ENCODE results near the gene SMG7. TPM values are rescaled to one million over a fixed set of nuclear protein-coding genes. Genes with fewer than 3 reads are reported as not detected.

SMG7 gene
- total RNA-seq, 1 donor from 2014 or later = 41.1 TPM

DNA sequence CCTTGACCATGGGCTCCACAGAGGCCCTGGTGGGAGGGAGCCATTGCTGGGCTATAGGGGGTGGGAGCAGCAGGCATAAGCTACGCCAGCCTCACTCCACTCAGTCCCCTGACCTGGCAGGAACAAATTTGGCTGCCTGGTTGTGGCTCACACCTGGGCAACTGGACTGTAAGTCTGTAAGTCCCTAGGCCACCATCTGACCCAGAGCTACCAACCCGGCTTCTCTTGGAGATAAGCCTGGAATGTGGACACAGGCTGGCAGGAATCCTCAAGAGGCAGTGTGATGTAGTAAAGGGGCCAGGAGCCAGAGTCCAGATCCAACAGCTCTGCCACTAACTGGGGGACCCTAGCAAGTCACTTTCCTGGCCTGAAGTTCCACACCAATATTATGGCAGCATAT lies 106.6 kb downstream of the SMG7 start:
- no peak for DNase-seq
- ATAC-seq (ENCODE audit: poor library complexity) = peak; percentile 38

GRCh38 chr1:183580281-183580682 lies 108.0 kb downstream of the SMG7 start:
- intact Hi-C loops (cut with DNase I) = no loop called here
- peak; percentile 62 for ATAC-seq (ENCODE audit: poor library complexity)
- no peak for DNase-seq

More for the DNA sequence above, 106.6 kb downstream of the SMG7 start:
- intact Hi-C loops (cut with DNase I) = no loop called here

- intact Hi-C loops (cut with DNase I) = no loop called here
- DNase-seq (no peak), ATAC-seq (ENCODE audit: poor library complexity) (peak; percentile 26)
Observed at GRCh38 chr1:183582021-183582713, 109.9 kb downstream of the SMG7 start.

GRCh38 chr1:183583466-183583865 lies 111.2 kb downstream of the SMG7 start:
- intact Hi-C loops (cut with DNase I) = no loop called here
- ATAC-seq (ENCODE audit: poor library complexity) = peak; percentile 26
- no peak for DNase-seq

GRCh38 chr1:183584147-183584546 lies 111.8 kb downstream of the SMG7 start:
- ATAC-seq (ENCODE audit: poor library complexity) = no peak
- intact Hi-C loops (cut with DNase I) = no loop called here
- no peak for DNase-seq

DNA sequence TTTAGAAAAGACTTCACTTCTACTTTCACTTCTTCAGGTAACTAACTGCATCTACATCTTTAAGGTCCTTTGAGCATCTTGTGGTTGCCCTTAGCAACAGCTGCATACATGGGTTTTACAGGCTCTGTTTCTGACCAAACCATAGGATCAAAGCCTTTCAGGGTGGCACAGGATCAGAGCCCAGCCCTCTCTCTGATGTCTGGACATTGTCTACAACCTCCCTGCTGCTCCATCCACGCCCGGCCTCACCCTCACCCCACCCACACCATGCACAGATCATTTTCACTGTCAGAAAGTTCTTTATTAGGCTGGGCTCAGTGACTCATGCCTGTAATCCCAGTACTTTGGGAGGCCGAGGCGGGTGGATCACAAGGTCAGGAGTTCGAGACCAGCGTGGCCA lies 112.7 kb downstream of the SMG7 start:
- no peak for DNase-seq
- no peak for ATAC-seq (ENCODE audit: poor library complexity)
- intact Hi-C loops (cut with DNase I) = no loop called here

GRCh38 chr1:183586455-183586854 lies 114.2 kb downstream of the SMG7 start:
- DNase-seq (no peak), ATAC-seq (ENCODE audit: poor library complexity) (no peak)
- intact Hi-C loops (cut with DNase I) = no loop called here

GRCh38 chr1:183586926-183587325 lies 114.6 kb downstream of the SMG7 start:
- no peak for DNase-seq
- intact Hi-C loops (cut with DNase I) = no loop called here
- no peak for ATAC-seq (ENCODE audit: poor library complexity)

DNA sequence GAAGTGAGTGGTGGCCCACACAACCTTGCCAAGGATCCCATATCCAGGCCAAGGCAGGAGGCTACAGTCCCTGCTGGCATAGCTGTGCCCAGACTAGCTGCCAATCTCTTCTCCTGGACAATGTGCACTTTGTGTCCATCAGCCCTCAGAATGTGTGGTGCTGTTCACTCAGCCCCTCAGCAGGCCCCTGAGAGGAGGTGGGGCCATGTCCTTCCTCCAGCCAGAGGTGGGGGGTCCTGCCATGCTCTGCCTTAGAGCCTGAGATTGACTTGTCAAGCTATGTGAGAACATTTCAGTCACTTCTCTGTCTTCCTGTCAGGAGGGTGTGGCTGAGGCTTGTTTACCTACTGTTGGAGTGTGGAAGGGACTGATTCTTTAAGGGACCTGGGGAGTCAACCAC lies 116.5 kb downstream of the SMG7 start:
- DNase-seq (no peak), ATAC-seq (ENCODE audit: poor library complexity) (no peak)
- intact Hi-C loops (cut with DNase I) = no loop called here

DNA sequence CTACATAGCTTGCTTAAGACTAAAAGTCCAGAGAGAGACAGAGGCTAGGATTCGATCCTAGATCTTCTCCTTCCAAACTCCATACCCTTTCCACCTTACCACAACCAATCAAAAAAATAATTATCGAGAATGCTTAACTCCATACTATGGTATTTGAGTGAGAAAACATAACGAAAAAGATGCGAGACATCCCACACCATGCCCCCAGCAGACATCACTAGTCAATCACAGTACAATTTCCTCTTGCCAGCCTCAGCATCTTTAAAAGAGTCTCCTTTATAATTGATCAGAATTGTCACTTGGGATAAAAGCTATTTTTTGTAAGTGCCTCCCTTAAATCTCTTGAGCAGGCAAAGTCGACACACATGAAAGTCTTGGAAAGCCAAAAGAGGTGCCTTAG lies 117.1 kb downstream of the SMG7 start:
- ATAC-seq (ENCODE audit: poor library complexity) = no peak
- intact Hi-C loops (cut with DNase I) = no loop called here
- DNase-seq = no peak

DNA sequence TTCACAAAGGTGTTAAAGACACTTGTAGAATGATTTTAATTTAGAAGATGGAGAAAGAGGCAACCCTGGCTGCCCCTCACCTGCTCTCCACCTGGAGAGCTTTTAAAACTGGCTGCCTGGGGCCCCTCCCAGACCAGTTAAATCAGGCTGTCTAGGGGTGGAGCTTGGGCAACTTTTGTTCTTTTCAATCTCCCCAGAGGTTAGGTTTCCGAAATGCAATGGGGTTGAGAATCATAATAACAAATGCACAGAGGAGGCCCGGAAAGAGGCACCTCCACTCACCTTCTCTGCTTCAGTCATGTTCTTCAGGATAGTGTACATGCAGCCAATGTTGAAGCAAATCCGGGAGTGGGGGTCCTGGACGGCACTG lies 117.6 kb downstream of the SMG7 start:
- intact Hi-C loops (cut with DNase I) = no loop called here
- ATAC-seq (ENCODE audit: poor library complexity) (no peak), DNase-seq (no peak)

DNA sequence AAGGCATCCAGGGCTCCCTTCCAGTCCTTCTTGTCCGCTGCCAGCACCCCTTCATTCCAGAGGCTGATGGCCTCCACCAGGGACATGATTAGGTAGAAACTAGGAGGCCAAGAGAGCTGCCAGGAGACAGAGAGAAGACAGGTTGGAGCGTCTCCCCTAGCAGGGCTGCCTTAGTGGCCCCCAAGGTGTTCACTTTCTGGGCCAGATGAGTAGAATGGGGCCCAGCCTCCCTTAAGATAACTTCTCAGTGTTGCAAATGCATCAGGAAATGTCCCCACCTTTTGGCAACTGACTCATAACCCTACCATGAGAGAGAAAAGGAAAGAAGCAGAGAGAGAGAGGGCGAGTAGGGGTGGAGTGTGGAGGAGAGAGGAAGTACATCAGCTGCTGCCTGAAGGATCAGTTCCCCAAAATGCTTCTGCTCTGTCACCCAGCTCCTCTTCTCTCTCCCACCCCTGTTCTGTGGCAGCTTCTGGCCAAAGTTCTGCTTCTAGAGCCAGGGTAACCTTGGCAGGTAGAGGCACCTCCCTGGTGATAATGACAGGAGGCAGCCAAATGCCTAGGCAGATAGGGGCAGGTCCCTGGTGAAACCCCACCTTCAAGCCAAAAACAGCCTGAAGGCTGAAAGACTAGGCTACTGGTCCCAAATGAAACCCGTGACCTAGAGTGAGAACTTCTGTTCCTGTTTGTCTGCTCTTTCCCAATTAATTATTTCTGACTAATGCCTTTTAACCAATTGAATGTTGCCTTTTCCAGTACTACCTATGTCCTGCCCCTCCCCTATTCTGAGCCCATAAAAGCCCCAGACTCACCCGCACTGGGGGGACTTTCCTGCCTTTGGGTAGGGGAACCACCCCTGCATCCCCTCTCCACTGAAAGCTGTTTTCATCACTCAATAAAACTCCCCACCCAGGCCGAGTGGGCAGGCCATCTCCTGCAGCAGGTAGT lies 118.2 kb downstream of the SMG7 start, which contains the start of gene NCF2:
Gene NCF2 (minus strand): TSS at position 216 of the 948 bp plus-strand sequence. CDS start 130 bp downstream, at position 86.
- DNase-seq (no peak), ATAC-seq (ENCODE audit: poor library complexity) (peak; percentile 85)
- intact Hi-C loops (cut with DNase I) = no loop called here

DNA sequence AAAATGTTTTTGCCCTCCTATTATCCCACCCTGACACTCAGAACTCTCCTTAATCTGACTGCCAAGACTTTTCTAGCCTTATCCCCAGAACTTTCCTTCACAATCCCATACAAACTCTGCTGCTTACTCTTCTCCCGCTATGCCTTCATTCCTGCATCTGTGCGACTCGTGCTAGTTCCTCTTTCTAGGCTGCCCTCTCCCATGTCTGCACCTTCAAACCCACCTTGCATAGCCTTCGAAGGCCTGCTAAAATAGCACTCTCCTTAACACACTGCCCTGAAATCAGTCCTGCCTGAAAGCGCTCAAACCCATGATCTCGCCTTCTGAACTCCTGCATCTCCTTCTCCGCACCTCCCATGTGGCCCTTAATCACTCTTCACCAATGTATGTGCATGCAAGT lies 120.4 kb downstream of the SMG7 start:
- intact Hi-C loops (cut with DNase I) = no loop called here
- no peak for DNase-seq

GRCh38 chr1:183593356-183593755 lies 121.1 kb downstream of the SMG7 start:
- ATAC-seq (ENCODE audit: poor library complexity) (peak; percentile 43), DNase-seq (no peak)
- intact Hi-C loops (cut with DNase I) = no loop called here

More for the DNA sequence above, 120.4 kb downstream of the SMG7 start:
- ATAC-seq (ENCODE audit: poor library complexity) = no peak

DNA sequence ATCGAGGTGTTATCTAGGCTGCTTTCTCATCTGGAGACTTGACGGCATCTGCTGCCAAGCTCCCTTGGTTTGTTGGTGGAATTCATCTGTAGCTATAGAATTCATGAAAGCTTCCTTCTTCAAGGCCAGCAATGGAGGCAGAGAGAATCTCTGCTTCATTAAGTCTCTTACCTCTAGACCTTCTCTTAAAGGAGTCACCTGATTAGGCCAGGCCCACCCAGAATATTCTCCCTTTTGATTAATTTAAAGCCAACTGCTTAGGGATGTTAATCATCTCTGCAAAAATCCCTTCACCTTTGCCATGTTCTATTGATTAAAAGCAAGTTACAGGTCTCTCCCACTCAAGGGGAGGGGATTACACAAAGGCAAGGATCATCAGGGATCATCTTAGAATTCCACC lies 123.2 kb downstream of the SMG7 start:
- no peak for DNase-seq
- no peak for ATAC-seq (ENCODE audit: poor library complexity)
- intact Hi-C loops (cut with DNase I) = no loop called here

DNA sequence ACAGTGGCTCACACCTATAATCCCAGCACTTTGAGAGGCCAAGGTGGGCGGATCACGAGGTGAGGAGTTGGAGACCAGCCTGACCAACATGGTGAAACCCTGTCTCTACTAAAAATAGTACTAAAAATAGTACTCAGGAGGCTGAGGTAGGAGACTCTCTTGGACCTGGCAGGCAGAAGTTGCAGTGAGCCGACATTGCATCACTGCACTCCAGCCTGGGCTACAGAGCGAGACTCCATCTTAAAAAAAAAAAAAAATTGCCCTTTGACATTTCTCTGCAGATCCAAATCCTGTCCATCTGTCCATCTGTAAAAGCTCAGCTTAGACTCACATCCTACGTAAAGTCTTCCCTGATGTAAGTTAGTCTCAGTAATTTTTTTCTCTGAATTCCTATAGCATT lies 124.2 kb downstream of the SMG7 start:
- DNase-seq (no peak), ATAC-seq (ENCODE audit: poor library complexity) (no peak)
- intact Hi-C loops (cut with DNase I) = no loop called here

- intact Hi-C loops (cut with DNase I) = no loop called here
- DNase-seq (no peak), ATAC-seq (ENCODE audit: poor library complexity) (no peak)
Observed at GRCh38 chr1:183597656-183598347, 125.5 kb downstream of the SMG7 start.

DNA sequence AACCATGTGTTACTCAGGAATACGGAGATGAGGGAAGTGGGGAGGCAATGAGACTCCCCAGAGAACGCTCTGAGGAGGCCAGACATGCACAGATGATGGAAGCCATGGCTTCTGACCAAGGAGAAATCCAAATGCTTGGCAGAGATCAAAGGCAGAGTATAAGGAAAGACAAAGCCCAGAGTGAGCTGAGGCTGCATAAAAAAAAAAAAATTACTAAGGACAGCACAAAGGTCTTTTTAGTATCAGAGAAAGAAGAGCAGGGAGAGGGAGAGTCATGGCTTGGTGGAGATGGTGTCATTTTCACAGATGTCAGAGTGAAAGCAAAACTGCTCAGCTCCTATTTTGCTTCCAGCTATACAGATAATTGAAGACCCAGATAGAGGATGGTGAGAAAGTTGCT lies 126.1 kb downstream of the SMG7 start:
- ATAC-seq (ENCODE audit: poor library complexity) (no peak), DNase-seq (no peak)
- intact Hi-C loops (cut with DNase I) = no loop called here

GRCh38 chr1:183600136-183600535 lies 127.8 kb downstream of the SMG7 start:
- DNase-seq = no peak
- ATAC-seq (ENCODE audit: poor library complexity) = peak; percentile 77
- intact Hi-C loops (cut with DNase I) = no loop called here
